Common myeloid progenitor, CD34-positive (primary cell): ENCODE measurements around the gene CADPS2.
"Not testable (repeated sequence)": the region's sequence is repeated elsewhere in the genome, so short reads cannot be mapped to it uniquely, and the experiment has no call there.

Experiments
- CTCF ChIA-PET: fragments of 350-600 bp; sonication (Branson Sonifier 250); formaldehyde crosslinking; loops from one replicate; lab custom pipeline; 2021; ENCODE audit warnings: antibody characterized with exemption; lab: Charles Lee
- POLR2A ChIA-PET: fragments of 350-600 bp; sonication (Branson Sonifier 250); formaldehyde crosslinking; loops from one replicate; lab custom pipeline; 2021; ENCODE audit warnings: antibody characterized with exemption; lab: Charles Lee
- DNase-seq, 3 donors: peaks; one replicate each; pipeline versions ENCODE4 v3.0.0 to v3.0.0-alpha.2; 2013
- H3K27ac ChIP-seq, 2 experiments: 1 replicate in 1 of 2; 2 replicates in 1 of 2; pipeline ENCODE4 v1.7.0; 2013; ENCODE audit warnings: inconsistent platforms in 2 of 2, low read length in 2 of 2, mild to moderate bottlenecking in 2 of 2, low read depth in 1 of 2, moderate library complexity in 1 of 2; ENCODE audit not compliant: severe bottlenecking in 2 of 2, insufficient read depth in 1 of 2, poor library complexity in 1 of 2
- H3K27me3 ChIP-seq, 5 experiments: replicated peaks in 2 of 5; 1 replicate in 3 of 5; 2 replicates in 2 of 5; pipeline versions ENCODE4 v1.6.1 to v1.7.0; 2013; ENCODE audit warnings: low read length in 4 of 5, mild to moderate bottlenecking in 2 of 5, moderate library complexity in 2 of 5, inconsistent platforms in 1 of 5; ENCODE audit not compliant: insufficient read depth in 5 of 5, control insufficient read depth in 4 of 5
- H3K36me3 ChIP-seq, 4 experiments: 1 replicate in 2 of 4; 2 replicates in 2 of 4; pipeline versions ENCODE4 v1.6.1 to v1.7.0; 2013; ENCODE audit warnings: low read length in 3 of 4, control low read depth in 1 of 4, mild to moderate bottlenecking in 1 of 4; ENCODE audit not compliant: control insufficient read depth in 4 of 4, insufficient read depth in 4 of 4
- H3K4me1 ChIP-seq, 4 experiments: 1 replicate in 3 of 4; 2 replicates in 1 of 4; pipeline versions ENCODE4 v1.6.1 to v1.7.1; 2013; ENCODE audit warnings: low read length in 3 of 4, mild to moderate bottlenecking in 3 of 4, control low read depth in 1 of 4, inconsistent platforms in 1 of 4, moderate library complexity in 1 of 4; ENCODE audit not compliant: control insufficient read depth in 4 of 4, insufficient read depth in 4 of 4; ENCODE audit errors: control extremely low read depth in 1 of 4
- H3K4me3 ChIP-seq, 7 experiments: 1 replicate in 4 of 7; 2 replicates in 3 of 7; pipeline versions ENCODE4 v1.5.1 to v1.7.0; 2013; ENCODE audit warnings: mild to moderate bottlenecking in 7 of 7, low read length in 6 of 7, moderate library complexity in 6 of 7, inconsistent platforms in 2 of 7, low read depth in 2 of 7, control low read depth in 1 of 7; ENCODE audit not compliant: insufficient read depth in 4 of 7, control insufficient read depth in 1 of 7; ENCODE audit errors: extremely low read depth in 1 of 7
- H3K9me3 ChIP-seq, 5 experiments: 1 replicate in 4 of 5; 2 replicates in 1 of 5; pipeline versions ENCODE4 v1.6.1 to v1.7.1; 2013; ENCODE audit warnings: low read length in 4 of 5, mild to moderate bottlenecking in 2 of 5, inconsistent platforms in 1 of 5, low read depth in 1 of 5, moderate library complexity in 1 of 5; ENCODE audit not compliant: control insufficient read depth in 4 of 5, insufficient read depth in 2 of 5; ENCODE audit errors: control extremely low read depth in 1 of 5
- WGBS: methylation state at CpG from one replicate; pipeline ENCODE4 v1.1.5; 2013; ENCODE audit not compliant: insufficient coverage; 5-methylcytosine and 5-hydroxymethylcytosine counted together

Gene CADPS2

GRCh38 chr7:122842971-122843370 lies 43.3 kb downstream of the CADPS2 start:
- Histone ChIP-seq H3K36me3 (no peaks in the 10 kb centered on the region), H3K4me1 (no peaks in the 10 kb centered on the region), H3K27me3 (no peaks in the 10 kb centered on the region), H3K9me3 (no peaks in the 10 kb centered on the region), H3K27ac (no peak overlapping the region), H3K4me3 (no peak overlapping the region)
- WGBS, result 100% methylated on average over 1 of the region's 1 CpG
- POLR2A ChIA-PET, result no interaction called here
- CTCF ChIA-PET, result no interaction called here
- DNase-seq, result no peak

DNA sequence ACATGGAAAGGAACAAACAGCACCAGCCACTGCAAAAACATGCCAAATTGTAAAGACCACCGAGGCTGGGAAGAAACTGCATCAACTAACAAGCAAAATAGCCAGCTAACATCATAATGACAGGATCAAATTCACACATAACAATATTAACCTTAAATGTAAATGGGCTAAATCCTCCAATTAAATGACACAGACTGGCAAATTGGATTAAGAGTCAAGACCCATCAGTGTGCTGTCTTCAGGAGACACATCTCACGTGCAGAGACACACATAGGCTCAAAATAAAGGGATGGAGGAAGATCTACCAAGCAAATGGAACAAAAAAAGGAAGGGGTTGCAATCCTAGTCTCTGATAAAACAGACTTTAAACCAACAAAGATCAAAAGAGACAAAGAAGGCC lies 50.0 kb downstream of the CADPS2 start:
- H3K4me1 ChIP-seq, H3K9me3 ChIP-seq, DNase-seq, H3K27ac ChIP-seq, H3K4me3 ChIP-seq, POLR2A ChIA-PET, H3K27me3 ChIP-seq, H3K36me3 ChIP-seq, CTCF ChIA-PET: not testable (repeated sequence)
- no CpG with 5 or more reads among the region's 2 CpGs for WGBS

DNA sequence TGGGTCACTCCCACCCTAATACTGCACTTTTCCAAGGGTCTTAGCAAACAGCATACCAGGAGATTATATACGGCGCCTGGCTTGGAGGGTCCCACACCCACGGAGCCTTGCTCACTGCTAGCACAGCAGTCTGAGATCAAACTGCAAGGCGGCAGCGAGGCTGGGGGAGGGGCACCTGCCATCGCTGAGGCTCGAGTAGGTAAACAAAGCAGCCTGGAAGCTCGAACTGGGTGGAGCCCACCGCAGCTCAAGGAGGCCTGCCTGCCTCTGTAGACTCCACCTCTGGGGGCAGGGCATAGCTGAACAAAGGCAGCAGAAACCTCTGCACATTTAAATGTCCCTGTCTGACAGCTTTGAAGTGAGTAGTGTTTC lies 51.7 kb downstream of the CADPS2 start:
- H3K36me3 ChIP-seq, H3K27ac ChIP-seq, H3K27me3 ChIP-seq, POLR2A ChIA-PET, CTCF ChIA-PET, H3K9me3 ChIP-seq, H3K4me3 ChIP-seq, H3K4me1 ChIP-seq, DNase-seq: not testable (repeated sequence)
- WGBS, result 79% methylated on average over 6 of the region's 9 CpGs

DNA sequence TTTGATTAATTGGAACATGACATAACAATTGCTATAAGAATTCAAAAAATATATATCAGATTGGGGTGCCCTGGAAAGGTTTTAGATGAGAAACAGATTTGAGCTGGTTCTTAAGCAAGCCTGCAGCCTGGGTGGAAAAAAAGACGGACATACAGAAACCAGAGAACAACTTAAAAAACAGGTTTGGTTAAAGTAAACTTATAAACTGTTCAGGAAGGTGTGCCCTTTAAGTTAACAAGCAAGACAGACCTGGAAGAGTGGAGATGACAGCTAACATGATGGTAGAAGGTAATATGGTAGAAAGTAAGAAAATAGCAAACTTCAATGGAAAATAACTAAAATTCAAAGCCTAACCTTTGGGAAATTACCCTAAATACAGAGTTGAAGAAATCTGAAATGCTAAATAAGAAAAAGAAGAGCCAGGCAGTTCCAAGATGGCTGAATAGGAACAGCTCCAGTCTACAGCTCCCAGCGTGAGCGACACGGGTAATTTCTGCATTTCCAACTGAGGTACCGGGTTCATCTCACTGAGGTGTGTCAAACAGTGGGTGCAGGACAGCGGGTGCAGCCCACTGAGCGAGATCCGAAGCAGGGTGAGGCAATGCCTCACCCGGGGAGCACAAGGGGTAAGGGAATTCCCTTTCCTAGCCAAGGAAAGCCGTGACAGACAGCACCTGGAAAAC lies 52.2 kb downstream of the CADPS2 start:
- WGBS, result 100% methylated on average over 10 of the region's 10 CpGs
- no peaks in the 10 kb centered on the region for H3K27me3 ChIP-seq
- ChIA-PET CTCF (no interaction called here), POLR2A (no interaction called here)
- no peaks in the 10 kb centered on the region for H3K4me1 ChIP-seq
- no peaks in the 10 kb centered on the region for H3K9me3 ChIP-seq
- no peak overlapping the region for H3K4me3 ChIP-seq
- no peak overlapping the region for H3K27ac ChIP-seq
- DNase-seq, result no peak
- H3K36me3 ChIP-seq, result no peaks in the 10 kb centered on the region

DNA sequence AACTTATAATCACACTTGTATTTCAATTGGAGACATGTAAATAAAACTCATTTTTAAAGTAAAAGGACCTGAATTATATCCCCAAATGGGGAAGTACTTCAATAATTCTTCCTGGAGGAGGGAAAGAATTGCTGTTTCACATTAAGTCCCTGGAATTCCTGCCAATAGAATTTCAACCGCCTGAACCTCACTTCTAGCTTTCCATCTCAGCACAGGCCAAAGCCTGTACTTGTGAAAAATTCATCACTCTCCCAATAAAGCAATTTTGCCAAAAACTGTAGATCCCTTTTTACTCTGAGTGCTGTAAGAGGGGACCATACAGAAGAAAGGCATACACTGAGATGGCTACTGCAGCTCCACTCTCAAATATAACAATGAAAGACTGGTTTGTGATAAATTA lies 54.8 kb downstream of the CADPS2 start:
- Histone ChIP-seq H3K36me3 (no peaks in the 10 kb centered on the region), H3K27me3 (no peaks in the 10 kb centered on the region), H3K27ac (no peak overlapping the region), H3K9me3 (no peaks in the 10 kb centered on the region), H3K4me1 (no peaks in the 10 kb centered on the region), H3K4me3 (no peak overlapping the region)
- ChIA-PET CTCF (no interaction called here), POLR2A (no interaction called here)
- DNase-seq, result no peak
- no CpG with 5 or more reads among the region's 1 CpG for WGBS

DNA sequence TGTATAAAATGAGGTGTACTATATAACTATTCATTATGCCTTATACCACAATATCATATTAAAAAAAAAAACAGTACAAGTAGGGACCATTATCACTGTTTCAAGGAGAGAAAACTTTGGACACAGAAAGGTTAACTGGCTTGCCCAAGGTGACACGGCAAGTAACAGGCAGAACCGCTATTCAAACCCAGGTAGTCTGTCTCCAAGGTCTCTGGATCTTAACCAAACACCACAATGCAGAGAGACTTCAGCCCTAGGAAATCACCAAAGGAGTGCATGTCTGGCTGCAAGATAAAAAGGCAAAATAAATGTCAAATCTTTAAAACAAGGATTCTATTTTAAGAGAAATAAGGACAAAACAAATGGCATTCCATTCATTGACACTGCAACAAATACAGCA lies 56.3 kb downstream of the CADPS2 start:
- H3K4me3 ChIP-seq, result no peak overlapping the region
- no peak overlapping the region for H3K27ac ChIP-seq
- H3K4me1 ChIP-seq, result no peaks in the 10 kb centered on the region
- ChIA-PET CTCF (no interaction called here), POLR2A (no interaction called here)
- H3K27me3 ChIP-seq, result no peaks in the 10 kb centered on the region
- no peaks in the 10 kb centered on the region for H3K9me3 ChIP-seq
- DNase-seq, result no peak
- no peaks in the 10 kb centered on the region for H3K36me3 ChIP-seq
- WGBS, result 100% methylated on average over 2 of the region's 2 CpGs

GRCh38 chr7:122827763-122828162 lies 58.5 kb downstream of the CADPS2 start:
- ChIA-PET CTCF (no interaction called here), POLR2A (no interaction called here)
- no peak for DNase-seq
- Histone ChIP-seq H3K36me3 (no peaks in the 10 kb centered on the region), H3K4me3 (no peak overlapping the region), H3K4me1 (no peaks in the 10 kb centered on the region), H3K27ac (no peak overlapping the region), H3K27me3 (no peaks in the 10 kb centered on the region), H3K9me3 (no peaks in the 10 kb centered on the region)
